H9 (cell line): ENCODE measurements around the gene TGDS. TPM values are rescaled to one million over a fixed set of nuclear protein-coding genes. Genes with fewer than 3 reads are reported as not detected.

ENCODE experiments used
- DNase-seq: peaks from one replicate; pipeline ENCODE4 v3.0.0-alpha.2; 2017
- H2AFZ ChIP-seq: one replicate; pipeline ENCODE4 v1.6.1; 2013; ENCODE audit warnings: mild to moderate bottlenecking, low read length, control low read depth, moderate library complexity
- H2AK5ac ChIP-seq: 2 replicates; pipeline ENCODE4 v1.6.1; 2013; ENCODE audit warnings: low read length, control low read depth, mixed read lengths; ENCODE audit not compliant: insufficient read length
- H2BK120ac ChIP-seq: one replicate; pipeline ENCODE4 v1.6.1; 2013; ENCODE audit warnings: low read depth, mild to moderate bottlenecking, low read length, control low read depth, inconsistent platforms; ENCODE audit not compliant: poor library complexity, severe bottlenecking
- H2BK12ac ChIP-seq: 2 replicates; pipeline ENCODE4 v1.6.1; 2013; ENCODE audit warnings: low read length, control low read depth, mixed read lengths, low read depth; ENCODE audit not compliant: insufficient read length
- H2BK15ac ChIP-seq: 2 replicates; pipeline ENCODE4 v1.6.1; 2013; ENCODE audit warnings: low read depth, low read length, control low read depth
- H2BK20ac ChIP-seq: one replicate; pipeline ENCODE4 v1.6.1; 2013; ENCODE audit warnings: low read depth, mild to moderate bottlenecking, low read length, control low read depth, inconsistent platforms; ENCODE audit not compliant: poor library complexity, severe bottlenecking
- H2BK5ac ChIP-seq: 2 replicates; pipeline ENCODE4 v1.6.1; 2013; ENCODE audit warnings: low read length, control low read depth, mixed read lengths; ENCODE audit not compliant: insufficient read length
- H3K14ac ChIP-seq: 2 replicates; pipeline ENCODE4 v1.6.1; 2013; ENCODE audit warnings: low read length, control low read depth; ENCODE audit not compliant: insufficient read depth
- H3K18ac ChIP-seq: 2 replicates; pipeline ENCODE4 v1.6.1; 2013; ENCODE audit warnings: low read depth, mild to moderate bottlenecking, mixed read lengths, low read length, control low read depth; ENCODE audit not compliant: insufficient read length
- H3K23ac ChIP-seq: 2 replicates; pipeline ENCODE4 v1.6.1; 2013; ENCODE audit warnings: low read length, control low read depth, mixed read lengths, low read depth; ENCODE audit not compliant: insufficient read length
- H3K23me2 ChIP-seq: 2 replicates; pipeline ENCODE4 v1.6.1; 2013; ENCODE audit warnings: low read depth, mild to moderate bottlenecking, mixed read lengths, low read length, control low read depth; ENCODE audit not compliant: insufficient read length, poor library complexity, severe bottlenecking
- H3K27ac ChIP-seq: 2 replicates; pipeline ENCODE4 v1.5.1; 2013; ENCODE audit warnings: low read length, control low read depth, mixed read lengths, low read depth; ENCODE audit not compliant: insufficient read length
- H3K27me3 ChIP-seq: 2 replicates; pipeline ENCODE4 v1.6.1; 2013; ENCODE audit warnings: low read length, control low read depth, inconsistent platforms; ENCODE audit not compliant: insufficient read depth
- H3K4ac ChIP-seq: 2 replicates; pipeline ENCODE4 v1.6.1; 2013; ENCODE audit warnings: low read depth, mild to moderate bottlenecking, control low read depth, inconsistent platforms, low read length, moderate library complexity
- H3K4me1 ChIP-seq: 2 replicates; pipeline ENCODE4 v1.6.1; 2013; ENCODE audit warnings: low read length, control low read depth, inconsistent platforms; ENCODE audit not compliant: insufficient read depth
- H3K4me2 ChIP-seq: 2 replicates; pipeline ENCODE4 v1.6.1; 2013; ENCODE audit warnings: low read length, control low read depth, mixed read lengths; ENCODE audit not compliant: insufficient read length, insufficient read depth
- H3K56ac ChIP-seq: 2 replicates; pipeline ENCODE4 v1.6.1; 2013; ENCODE audit warnings: low read depth, mild to moderate bottlenecking, mixed read lengths, low read length, control low read depth; ENCODE audit not compliant: insufficient read length
- H3K79me1 ChIP-seq: 2 replicates; pipeline ENCODE4 v1.6.1; 2013; ENCODE audit warnings: low read depth, mild to moderate bottlenecking, moderate library complexity, low read length, control low read depth, inconsistent platforms; ENCODE audit not compliant: insufficient read depth, poor library complexity, severe bottlenecking
- H3K79me2 ChIP-seq: 2 replicates; pipeline ENCODE4 v1.6.1; 2013; ENCODE audit warnings: low read length, control low read depth, inconsistent platforms; ENCODE audit not compliant: insufficient read depth
- H3K9ac ChIP-seq: 2 replicates; pipeline ENCODE4 v1.6.1; 2013; ENCODE audit warnings: low read length, control low read depth, mixed read lengths; ENCODE audit not compliant: insufficient read length; ENCODE audit errors: extremely low read depth
- H3K9me3 ChIP-seq: one replicate; pipeline ENCODE4 v1.6.1; 2013; ENCODE audit warnings: low read depth, low read length, inconsistent platforms; ENCODE audit not compliant: control insufficient read depth
- H3T11ph ChIP-seq: one replicate; pipeline ENCODE4 v1.6.1; 2013; ENCODE audit warnings: mild to moderate bottlenecking, low read length, control low read depth, inconsistent platforms
- H4K20me1 ChIP-seq: one replicate; pipeline ENCODE4 v1.6.1; 2013; ENCODE audit not compliant: control insufficient read depth, insufficient read length, insufficient read depth
- H4K5ac ChIP-seq: 2 replicates; pipeline ENCODE4 v1.6.1; 2013; ENCODE audit warnings: low read depth, mild to moderate bottlenecking, mixed read lengths, low read length, control low read depth; ENCODE audit not compliant: insufficient read length
- H4K8ac ChIP-seq: replicated peaks from 2 replicates; pipeline ENCODE4 v1.6.1; 2013; ENCODE audit warnings: low read length, control low read depth, mixed read lengths, low read depth; ENCODE audit not compliant: insufficient read length
- H4K91ac ChIP-seq: 2 replicates; pipeline ENCODE4 v1.6.1; 2013; ENCODE audit warnings: low read depth, mild to moderate bottlenecking, moderate library complexity, mixed read lengths, low read length, control low read depth; ENCODE audit not compliant: insufficient read length
- H3K27ac Mint-ChIP-seq, 3 experiments: 2 replicates in 2 of 3; 3 replicates in 1 of 3; pipeline ENCODE4 v1.8.0; 2020 to 2021; ENCODE audit warnings: mixed read lengths in 3 of 3, mild to moderate bottlenecking in 1 of 3, moderate library complexity in 1 of 3
- H3K27me3 Mint-ChIP-seq: 2 replicates; pipeline ENCODE4 v1.8.0; 2021; ENCODE audit warnings: low read depth, mild to moderate bottlenecking, moderate library complexity, mixed read lengths
- H3K36me3 Mint-ChIP-seq, 3 experiments: 2 replicates in 2 of 3; 3 replicates in 1 of 3; pipeline ENCODE4 v1.8.0; 2020 to 2021; ENCODE audit warnings: low read depth in 3 of 3, mixed read lengths in 3 of 3; ENCODE audit not compliant: insufficient read depth in 1 of 3
- H3K4me1 Mint-ChIP-seq, 2 experiments: 2 replicates each; pipeline ENCODE4 v1.8.0; 2020; ENCODE audit warnings: mixed read lengths in 2 of 2
- H3K4me3 Mint-ChIP-seq, 2 experiments: 2 replicates in 1 of 2; 3 replicates in 1 of 2; pipeline ENCODE4 v1.8.0; 2020 to 2021; ENCODE audit warnings: mild to moderate bottlenecking in 2 of 2, mixed read lengths in 2 of 2, moderate library complexity in 1 of 2
- H3K9me3 Mint-ChIP-seq, 2 experiments: 2 replicates in 1 of 2; 3 replicates in 1 of 2; pipeline ENCODE4 v1.8.0; 2020; ENCODE audit warnings: mild to moderate bottlenecking in 2 of 2, mixed read lengths in 2 of 2, moderate library complexity in 1 of 2
- CTCF ChIP-seq: fragments of 200-600 bp; sonication (generic); conservative IDR thresholded peaks from 3 replicates; pipeline ENCODE4 v1.8.0; 2021; ENCODE audit warnings: antibody characterized with exemption, mild to moderate bottlenecking
- WGBS: extraction: QIAGEN DNeasy Blood & Tissue Kit; methylation state at CpG from one replicate; pipeline ENCODE4 v1.1.7; 2013; ENCODE audit warnings: missing lambda C conversion rate, low lambda C conversion rate, mixed read lengths; ENCODE audit not compliant: insufficient read length; ENCODE audit errors: extremely low coverage; 5-methylcytosine and 5-hydroxymethylcytosine counted together
- total RNA-seq: library from RNA; stranded (reverse); gene quantifications from 2 replicates; pipeline ENCODE4 v1.2.1, GENCODE V29; 2021

Gene TGDS
- total RNA-seq, 1 experiment from 2014 or later: 13.9 TPM

- no CpG with 5 or more reads among the region's 2 CpGs for WGBS
- Histone ChIP-seq H3K9ac (no peak overlapping the region), H3K23ac (no peak overlapping the region), H2BK5ac (no peak overlapping the region), H2AK5ac (no peak overlapping the region), H3K79me1 (no peaks in the 10 kb centered on the region), H3K4me2 (no peak overlapping the region), H3K14ac (no peak overlapping the region), H4K91ac (no peak overlapping the region), H3K79me2 (no peaks in the 10 kb centered on the region), H4K5ac (no peak overlapping the region), H2BK15ac (no peak overlapping the region), H3K18ac (no peak overlapping the region), H2AFZ (no peak overlapping the region), H3K27ac (no peak overlapping the region), H2BK120ac (no peak overlapping the region), H3K23me2 (no peaks in the 10 kb centered on the region), H3K56ac (no peak overlapping the region), H3K27me3 (no peaks in the 10 kb centered on the region; the same call in 1 of the 2 replicates), H3K4me1 (no peaks in the 10 kb centered on the region), H3T11ph (no peak overlapping the region), H4K20me1 (no peaks in the 10 kb centered on the region), H2BK12ac (no peak overlapping the region), H4K8ac (no peak overlapping the region), H3K4ac (no peak overlapping the region), H2BK20ac (no peak overlapping the region), H3K9me3 (no peaks in the 10 kb centered on the region)
- DNase-seq: no peak
- Mint-ChIP-seq H3K9me3 (no peaks in the 10 kb centered on the region), H3K27me3 (no peaks in the 10 kb centered on the region), H3K36me3 (peaks cover 15 to 40% (median 38%) of the 10 kb centered on the region in 3 experiments; a peak in 6 of 7 replicates), H3K27ac (no peak overlapping the region), H3K4me3 (no peak overlapping the region), H3K4me1 (0 out of 4 replicates have a peak, but pooled peaks cover 0 to 2% of the 10 kb centered on the region in 2 experiments)
- TF ChIP-seq CTCF: no peak
These were observed 26.4 kb upstream of the TGDS start for GRCh38 chr13:94622344-94622743.
